ELR (cell line): Measurements from ENCODE around the gene TSPEAR.

Source experiments
- DNase-seq: peaks from one replicate; pipeline ENCODE4 v3.0.0-alpha.2; 2015; ENCODE audit warnings: low read depth

TSPEAR gene

DNA sequence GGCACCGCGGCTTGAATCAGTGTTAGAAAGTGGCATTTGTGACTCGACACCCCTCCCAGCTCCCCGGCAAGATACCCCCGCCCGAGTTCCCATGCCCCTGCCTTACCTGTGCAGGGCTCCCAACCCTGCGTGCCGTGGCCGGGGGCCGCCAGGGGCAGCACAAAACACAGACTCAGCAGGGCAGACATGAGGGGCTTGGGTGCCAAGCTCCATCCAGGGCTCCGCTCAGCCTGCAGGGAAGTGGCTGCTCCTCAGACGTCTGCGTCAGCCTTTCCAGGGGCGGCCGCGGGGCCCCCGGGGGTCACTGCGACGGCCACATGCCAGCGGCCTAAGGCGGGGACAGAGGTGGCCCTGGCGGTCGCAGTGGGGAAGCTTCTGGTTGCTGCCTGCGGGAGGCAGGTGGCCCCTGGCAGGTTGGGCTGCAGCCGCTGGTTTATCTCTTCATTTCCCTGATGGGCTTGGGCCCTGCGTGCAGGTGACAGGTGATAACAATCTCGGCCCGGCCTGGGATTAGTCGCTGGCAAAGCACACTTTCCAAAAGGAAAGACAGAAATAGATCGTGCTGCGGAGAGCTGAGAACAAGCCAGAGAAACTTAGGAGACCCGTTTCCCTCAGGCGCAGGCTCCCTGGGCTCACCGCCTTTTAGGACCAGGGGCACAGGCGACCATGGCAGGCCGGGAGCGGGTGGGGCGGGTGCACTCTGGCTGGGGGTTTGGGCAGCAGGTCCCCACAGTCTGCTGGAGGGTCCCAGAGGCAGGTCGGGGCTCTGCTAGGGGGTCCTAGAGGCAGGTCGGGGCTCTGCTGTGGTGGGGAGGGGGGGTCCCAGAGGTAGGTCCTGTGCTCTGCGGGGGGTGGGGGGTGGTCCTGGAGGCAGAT is at the start of gene TSPEAR:
Gene TSPEAR (minus strand): TSS at position 246 of the 876 bp plus-strand sequence. CDS start 58 bp downstream, at position 188.
- no peak for DNase-seq

DNA sequence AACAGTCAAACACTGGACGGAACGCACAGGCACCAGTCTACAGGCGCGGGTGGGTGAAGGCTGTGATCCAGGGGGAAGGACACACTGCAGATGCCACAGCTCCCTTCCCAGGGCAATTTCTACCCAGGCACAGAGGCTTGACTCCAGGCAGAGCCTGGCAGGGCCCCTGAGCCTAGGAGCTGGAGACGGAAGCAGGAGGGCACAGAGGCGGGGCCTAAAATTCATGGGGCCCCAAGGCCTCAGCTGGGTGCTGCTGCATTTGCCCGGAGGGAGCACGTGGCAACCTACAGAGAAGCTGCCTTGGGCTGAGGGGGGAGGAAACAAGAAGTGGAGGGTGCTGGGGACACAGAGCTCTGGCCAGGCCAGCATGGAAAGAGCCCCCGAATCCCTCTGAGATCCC is 49.0 kb upstream of the TSPEAR start:
- DNase-seq, result no peak

DNA sequence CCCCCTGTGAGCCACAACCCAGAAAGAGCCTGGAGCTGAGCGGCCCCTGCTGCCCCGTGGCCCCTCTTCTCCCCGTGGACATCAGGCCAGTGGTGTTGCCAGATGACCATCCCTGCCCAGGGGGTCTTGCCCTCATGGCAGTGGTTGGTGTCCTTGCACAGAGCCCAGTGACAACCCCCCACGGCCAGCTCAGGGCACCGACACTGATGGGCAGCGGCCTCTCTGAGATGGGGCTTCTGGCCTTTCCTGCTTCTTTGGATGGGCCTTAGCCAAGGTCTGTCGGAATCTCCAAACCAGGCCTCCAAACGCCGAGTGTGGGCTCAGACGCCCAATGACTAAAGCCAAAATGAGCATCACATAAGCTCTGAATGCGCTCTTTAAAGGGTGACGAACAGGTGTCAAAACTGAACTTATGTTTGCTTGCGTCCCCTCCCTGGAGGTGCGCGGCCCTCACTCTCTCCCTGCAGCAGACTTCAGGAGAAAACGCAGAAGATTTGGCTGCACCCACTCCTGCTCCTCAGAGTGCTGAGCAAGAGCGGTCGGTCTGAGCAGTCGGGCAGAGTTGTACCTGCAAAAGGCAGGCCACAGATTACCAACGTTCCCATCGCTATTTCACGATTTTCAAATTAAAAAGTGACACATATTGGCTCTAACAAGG is 48.4 kb upstream of the TSPEAR start:
- no peak for DNase-seq

DNA sequence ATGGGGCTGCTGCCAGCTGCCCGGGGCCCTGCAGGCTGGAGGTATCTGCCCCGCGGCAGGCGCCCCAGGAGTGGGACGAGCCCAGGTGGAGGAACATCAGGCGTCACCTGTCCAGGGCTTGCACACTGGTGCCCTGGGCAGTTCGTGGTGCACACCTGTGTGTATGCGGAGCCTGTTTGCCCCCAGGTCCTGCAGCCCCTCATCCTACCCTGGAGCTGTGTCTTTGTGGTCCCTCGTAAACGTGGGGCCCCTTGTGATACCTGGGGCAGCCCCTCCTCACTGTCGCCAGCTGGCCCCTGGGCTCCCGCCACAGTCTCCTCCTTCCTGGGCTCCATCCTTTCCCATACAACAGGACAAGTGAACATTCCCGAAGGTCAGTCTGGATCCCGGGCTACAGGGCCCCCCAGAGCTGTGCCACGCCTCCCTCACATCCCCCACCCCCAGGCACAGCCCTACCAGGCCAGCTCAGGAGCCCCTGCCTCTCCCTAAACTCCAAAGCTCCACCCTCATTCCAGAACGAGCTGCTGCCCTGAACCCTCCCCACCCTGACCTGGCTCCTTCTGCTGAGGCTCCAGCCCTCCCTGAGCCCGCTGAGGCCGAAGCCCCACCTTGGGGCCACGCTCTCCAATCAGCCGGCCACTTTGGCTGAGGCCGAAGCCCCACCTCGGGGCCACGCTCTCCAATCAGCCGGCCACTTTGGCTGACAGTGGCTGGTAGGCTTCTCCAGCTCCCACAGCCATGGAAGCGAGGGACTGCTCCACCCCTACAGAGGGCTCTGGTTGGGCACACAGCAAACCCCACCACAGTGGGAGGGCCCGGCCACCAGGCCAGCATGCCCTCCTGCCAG is 47.6 kb upstream of the TSPEAR start:
- DNase-seq, result no peak

DNA sequence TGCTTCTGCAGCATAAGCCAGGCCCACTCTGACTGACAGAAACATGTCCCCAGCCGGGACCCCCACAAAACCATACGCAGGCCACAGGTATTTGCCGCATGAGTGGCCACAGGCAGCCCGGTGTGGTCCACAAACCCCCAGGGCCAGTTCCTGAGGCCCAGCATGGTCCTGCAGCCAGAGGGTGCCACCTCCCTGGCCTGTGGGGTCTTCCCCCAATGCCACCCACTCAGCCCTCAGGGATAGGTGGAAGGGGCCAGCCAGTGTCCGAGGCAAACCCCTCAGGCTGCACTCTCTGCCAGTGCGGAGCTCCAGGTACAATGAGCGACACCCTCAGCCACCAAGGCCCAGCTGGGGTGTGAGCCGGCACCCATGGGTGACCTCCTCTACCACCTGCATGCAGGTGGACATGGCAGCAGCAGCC is 46.8 kb upstream of the TSPEAR start:
- DNase-seq, result no peak

DNA sequence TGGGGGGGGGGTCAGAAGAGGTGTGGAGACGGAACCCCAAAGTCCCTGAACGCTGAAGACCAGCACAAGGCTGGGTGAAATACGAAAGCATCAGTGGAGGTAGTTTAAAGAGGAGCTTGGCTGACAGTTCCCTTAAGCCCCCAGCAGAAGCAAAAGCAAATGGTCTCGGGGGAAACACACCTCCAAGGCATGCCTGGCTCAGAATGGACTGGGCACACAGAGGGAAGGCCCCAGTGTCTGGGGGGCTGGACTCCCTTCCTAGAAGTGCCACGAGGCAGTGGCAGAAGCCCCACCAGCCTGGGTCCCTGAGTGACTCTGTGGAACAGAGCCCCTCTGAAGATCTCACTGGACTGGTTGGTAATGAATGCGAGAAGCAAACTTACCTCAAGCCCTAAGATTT is 46.4 kb upstream of the TSPEAR start:
- no peak for DNase-seq

DNA sequence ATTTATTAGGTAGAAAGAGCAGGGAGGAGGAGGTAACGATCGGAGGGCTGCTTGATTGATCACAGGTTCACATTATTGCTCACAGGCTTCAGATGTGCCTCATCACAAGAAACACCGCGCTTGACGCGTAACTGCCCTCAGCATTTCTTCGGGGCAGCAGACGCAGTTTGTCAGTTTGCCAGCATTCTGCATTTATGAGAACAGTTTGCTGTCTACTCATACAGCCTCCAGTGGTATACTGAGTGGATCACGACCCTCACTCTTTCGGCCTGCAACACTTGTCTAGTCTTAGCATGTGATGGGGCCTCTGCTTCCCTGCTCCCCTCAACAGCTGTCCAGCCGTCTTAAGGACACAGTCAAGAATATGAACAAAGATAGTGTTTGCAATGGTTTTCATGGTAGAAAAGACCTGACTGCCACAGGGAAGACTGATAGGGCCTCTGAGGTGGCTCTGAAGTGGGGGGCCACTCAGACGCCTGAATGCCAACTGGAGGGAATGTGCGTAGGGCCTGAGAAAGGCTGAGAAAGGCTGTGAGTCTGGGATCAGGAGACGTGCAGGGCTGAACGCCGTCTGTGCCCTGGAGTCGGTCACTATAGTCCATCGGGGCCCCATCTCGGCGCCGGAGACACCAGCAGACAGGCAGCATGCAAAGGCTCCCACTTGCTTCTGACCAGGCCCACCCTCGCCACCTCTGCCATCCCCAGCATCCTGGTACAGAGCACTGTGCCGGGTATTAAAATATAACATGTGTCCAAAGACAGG is 45.2 kb upstream of the TSPEAR start:
- DNase-seq, result peak; percentile 32

DNA sequence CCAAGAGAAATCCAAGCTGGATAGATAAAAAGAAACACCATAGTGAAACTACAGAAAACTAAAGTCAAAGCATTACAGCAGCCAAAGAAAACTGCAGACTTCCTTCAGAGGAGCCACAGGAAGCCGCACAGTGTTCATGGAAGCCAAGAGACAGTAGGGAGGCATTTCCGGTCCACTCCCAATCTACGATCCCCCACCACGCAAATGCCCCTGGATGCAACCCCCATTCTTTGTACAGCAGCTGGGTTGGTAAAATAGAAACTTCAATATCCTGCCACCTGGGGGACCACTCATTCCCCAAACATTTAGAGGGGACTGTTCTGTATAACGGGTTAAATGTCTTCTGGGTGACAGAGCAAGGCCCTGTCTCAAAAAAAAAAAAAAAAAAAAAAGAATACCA is 43.9 kb upstream of the TSPEAR start:
- DNase-seq, result peak; percentile 67

DNA sequence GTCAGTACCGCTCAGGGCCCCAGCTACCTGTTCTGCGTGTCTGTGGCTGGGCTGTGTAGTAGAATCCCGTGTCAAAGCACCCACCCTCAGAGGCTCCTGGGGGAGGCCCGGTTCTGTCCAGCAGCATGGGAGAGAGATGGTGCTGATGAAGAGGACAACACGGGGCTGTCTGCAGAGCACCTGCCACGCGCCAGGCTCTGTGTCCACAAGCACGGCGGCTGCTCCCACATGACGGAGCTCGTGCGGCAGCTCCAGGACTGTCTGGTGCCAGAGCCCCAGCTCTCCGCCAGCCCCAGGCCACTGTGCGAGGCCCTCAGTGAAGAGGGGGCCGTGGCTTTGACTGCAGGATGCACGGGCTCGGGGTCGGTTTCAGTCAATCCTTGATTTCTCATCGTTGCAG is 42.0 kb upstream of the TSPEAR start:
- DNase-seq, result no peak

DNA sequence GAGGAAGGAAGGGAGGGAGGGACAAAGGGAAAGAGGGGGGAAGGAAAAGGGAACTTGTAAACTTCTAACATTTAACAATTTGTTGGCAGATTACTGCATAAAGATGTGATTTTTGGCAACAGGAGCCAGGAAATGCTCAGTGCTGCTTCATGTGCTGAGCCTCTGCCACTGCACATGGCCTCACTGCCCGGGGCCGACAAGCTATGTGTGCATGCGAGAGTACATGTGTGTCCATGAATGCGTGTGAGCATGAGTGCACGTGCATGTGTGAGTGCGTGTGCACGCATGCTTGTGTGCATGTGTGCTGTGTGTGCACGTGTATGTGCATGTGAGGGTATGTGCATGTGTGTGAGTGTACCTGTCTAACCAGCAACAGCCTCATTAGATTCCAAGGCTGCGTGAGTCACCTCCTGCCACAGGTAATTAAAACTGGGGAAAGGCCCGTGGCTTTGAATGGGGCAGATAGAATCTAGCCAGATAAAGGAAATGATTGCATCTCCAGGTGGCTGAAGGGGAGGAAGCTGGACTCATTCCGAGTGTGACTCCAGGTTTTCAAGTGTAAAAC is 41.4 kb upstream of the TSPEAR start:
- DNase-seq, result peak; percentile 14

DNA sequence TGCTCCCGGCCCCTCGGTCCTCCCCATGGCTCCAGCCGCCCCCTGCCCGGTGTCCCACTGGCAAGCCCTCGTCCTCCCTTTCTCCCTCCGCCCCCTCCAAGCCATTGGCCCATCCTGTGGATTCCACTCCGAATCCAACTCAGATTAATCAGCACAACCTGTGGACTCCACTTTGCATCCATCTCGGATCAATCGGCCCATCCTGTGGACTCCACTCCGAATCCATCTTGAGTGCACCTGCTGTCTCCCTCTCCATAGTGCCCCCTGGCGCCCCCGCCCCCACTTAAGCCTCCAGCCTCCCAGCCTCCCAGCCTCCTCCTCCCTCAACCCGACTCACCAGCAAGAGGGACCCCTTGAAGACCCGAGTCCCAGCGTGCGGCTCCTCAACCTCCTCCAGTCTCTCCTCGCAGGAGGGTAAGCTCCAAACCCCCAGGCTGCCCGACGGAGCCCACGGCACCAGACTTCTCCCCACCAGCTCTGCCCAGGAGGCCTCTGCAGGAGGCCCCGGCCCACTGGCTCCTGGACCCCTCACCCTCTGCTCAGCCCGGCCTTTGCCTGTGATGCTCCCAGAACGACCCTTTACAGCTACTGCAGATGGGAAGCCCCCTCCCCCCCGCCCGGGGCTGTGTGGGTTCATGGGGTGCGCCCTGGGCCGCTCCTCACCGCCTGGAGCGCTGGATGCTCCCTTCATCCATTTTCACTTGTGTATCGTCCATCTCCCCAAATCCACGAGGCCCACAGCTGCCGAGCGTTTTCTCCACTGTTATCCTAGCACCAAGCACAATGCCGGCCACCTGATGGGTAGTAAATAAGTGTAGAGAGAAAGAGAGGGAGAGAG is 40.6 kb upstream of the TSPEAR start:
- DNase-seq, result no peak

DNA sequence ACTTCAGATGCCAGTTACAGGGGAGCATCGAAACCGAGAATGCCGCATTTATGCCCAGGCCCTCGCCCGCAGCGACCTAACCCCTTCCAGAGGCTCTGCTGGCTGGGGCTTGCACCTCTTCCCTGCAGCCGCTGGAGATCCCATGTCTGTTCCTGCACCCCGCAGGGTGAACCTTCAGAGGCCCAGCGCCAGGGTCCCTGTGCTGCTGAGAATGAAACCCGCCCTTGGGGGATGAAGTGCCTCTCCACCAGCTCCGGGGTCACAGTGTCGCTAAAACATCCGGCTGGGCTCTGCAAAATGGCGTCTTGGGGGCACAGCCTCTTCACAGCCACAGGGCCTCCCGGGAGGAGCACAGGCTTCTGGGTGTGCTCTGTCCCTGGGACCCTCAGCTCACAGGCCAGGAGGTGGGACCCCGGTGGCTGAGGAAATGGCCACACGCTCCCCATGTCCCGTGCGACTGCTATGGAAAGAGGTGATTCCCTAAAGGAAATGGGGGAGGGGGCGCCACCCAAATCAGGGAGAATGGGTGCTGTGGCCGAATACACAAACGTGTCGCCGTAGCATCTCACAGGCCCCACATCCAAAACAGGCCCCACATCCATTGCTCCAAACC is 39.9 kb upstream of the TSPEAR start:
- DNase-seq, result no peak

DNA sequence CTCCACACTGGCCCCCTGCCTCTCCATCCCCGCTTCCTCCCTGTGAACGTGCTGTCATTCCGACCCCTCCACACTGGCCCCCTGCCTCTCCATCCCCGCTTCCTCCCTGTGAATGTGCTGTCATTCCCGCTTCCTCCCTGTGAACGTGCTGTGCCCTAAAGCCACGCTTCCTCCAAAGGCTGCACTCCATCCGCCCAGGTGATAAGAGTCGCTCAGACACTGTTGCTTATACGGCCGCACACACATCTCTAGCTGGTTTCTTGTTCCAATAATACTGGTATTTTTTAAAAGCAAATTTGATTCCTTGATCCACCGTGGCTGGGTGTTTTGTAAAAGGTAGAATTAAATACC is 39.3 kb upstream of the TSPEAR start:
- no peak for DNase-seq

DNA sequence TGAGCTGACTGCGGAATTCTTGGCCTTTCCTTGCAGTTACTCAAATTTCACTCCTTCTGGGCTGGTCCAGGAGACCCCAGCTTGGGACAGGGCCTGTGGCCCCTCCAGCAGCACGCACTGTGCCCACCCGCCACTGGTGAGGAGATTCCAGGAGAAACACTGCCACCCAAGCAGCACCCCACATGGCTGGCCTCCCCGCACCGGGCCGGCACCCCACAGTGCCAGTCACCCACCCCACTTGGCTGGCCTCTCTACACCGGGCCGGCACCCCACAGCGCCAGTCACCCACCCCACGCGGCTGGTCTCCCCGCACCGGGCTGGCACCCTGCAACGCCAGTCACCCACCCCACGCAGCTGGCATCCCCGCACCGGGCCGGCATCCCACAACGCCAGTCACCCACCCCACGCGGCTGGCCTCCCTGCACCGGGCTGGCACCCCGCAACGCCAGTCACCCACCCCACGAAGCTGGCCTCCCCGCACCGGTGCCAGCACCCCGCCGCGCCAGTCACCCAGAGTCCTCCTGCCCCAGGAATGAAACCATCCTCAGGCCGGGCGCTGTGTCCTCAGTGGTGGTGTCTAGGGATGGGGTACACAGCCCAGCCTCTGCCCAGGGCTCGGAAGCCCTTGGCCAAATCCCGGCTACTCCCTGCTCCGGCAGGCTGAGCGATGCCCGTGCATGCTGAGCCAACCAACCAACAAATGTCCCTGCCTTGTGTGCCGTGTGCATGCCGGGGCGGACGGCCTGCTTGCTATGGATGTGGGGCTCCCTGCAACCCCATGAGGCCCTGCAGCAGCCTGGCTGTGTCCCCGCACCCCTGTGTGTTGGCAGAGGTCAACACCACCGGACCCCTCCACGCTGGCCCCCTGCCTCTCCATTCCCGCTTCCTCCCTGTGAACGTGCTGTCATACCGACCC is 38.6 kb upstream of the TSPEAR start:
- no peak for DNase-seq

DNA sequence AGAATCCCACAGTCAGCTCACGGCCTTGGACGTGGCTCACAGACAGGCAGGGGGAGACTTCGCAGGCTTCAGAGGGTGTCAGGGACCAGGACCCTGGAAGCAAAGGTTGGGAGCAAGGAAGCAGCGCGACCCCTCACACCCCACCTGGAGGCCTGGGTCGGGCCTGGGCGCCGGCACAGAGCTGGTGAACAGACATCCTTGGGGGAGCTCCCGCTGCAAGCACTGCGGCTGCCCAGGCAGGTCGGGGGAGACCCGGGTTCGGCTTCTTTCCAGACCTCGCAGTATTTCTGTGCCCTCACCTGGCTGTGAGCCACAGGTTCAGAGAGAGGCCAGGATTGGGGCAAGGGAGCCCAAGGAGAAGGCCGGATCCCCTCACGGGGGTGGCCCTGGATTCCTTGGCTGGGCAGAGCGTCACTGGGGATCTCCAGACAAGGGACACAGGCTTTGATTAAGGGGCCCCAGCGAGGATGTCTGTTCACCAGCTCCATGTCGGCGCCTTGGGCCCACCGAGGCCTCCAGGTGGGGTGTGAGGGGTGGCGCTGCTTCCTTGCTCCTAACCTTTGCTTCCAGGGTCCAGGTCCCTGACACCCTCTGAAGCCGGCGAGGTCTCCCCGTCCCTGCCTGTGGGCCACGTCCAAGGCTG is 37.9 kb upstream of the TSPEAR start:
- DNase-seq, result no peak

DNA sequence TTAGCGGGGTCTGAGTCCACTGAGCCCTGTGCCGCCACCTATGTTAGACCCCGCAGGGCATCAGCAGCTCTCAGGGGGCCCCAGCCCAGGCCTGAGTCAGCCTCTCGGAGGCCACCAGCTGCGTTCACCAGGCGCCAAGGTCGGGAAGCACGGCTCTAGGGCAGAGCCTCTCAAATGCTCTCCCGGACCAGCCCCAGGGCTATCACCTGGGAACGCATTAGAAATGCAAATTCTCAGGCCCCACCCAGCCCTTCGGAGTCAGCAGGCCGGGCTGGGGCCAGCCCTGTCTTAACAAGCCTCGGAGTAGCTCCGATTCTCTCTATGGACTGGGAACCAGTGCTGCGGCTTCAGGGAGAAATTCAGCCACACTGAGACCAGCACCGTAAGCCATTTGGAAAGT is 37.2 kb upstream of the TSPEAR start:
- DNase-seq, result no peak

DNA sequence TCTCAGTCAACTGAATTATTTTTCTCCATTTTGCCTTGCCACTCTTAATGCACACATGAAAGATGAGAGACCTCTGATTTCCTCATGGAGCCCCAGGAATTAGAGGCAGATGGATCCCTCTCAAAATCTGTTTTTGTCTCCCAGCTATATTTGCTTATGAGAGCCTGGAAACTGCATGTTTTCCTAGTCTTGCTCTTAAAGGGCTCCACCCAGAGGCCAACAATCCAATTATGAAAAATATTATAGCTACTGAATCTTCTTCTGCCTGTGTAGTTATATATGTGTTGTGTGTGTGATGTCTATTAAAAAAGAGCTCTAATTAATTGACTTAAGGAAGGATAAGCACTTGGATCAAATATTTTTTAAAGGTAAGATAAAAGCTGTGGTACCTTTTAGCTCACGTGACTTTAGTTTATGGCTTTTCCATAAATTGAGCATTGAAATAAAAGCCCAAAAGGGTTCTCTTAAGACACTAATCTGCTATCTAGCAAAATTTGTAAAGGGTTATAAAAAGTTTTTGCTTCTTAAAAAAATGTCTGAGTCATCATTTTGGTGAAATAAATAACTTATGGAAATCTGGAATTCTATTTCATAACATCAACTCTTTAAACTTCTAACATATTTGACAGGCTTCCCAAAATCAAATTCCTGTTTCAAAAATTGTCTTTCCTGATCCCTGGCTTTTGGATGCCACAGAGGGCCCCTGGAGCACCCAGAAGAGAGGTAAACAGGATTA is 31.2 kb upstream of the TSPEAR start:
- DNase-seq, result peak; percentile 36

DNA sequence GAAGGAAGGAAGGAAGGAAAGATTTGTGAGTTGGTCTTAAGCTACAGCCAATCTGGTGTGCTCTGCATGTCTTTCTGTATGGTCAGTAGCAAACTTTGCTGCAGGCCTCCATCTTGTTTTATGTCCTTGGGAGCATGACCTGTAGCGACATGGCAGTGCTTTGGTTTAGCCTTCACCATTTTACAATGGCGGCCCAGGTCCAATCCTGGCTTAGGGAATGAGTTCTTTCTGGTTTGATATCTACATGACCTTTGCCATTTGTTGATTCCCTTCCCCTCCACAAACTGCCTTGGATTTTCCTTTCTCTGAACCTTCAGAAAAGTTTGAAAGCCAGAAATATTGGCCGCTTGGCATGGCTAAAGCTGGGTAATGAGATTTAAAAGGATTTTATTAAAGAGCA is 30.5 kb upstream of the TSPEAR start:
- DNase-seq, result no peak
